Colonic mucosa (tissue), 4 donors: ENCODE measurements around the gene ELOB. TPM values are rescaled to one million over a fixed set of nuclear protein-coding genes. Genes with fewer than 3 reads are reported as not detected.
"Not testable (repeated sequence)": the region's sequence is repeated elsewhere in the genome, so short reads cannot be mapped to it uniquely, and the experiment has no call there.

Experiments used
- DNase-seq: peaks from one replicate; pipeline ENCODE4 v3.0.0-alpha.2; 2020
- H3K27ac ChIP-seq: fragments of 200-600 bp; one replicate; pipeline ENCODE4 v1.8.0; 2021
- H3K27me3 ChIP-seq: fragments of 200-600 bp; one replicate; pipeline ENCODE4 v1.8.0; 2021
- H3K36me3 ChIP-seq: fragments of 200-600 bp; one replicate; pipeline ENCODE4 v1.8.0; 2021
- H3K4me1 ChIP-seq: fragments of 200-600 bp; one replicate; pipeline ENCODE4 v1.8.0; 2021; ENCODE audit warnings: mild to moderate bottlenecking
- H3K4me3 ChIP-seq: fragments of 200-600 bp; one replicate; pipeline ENCODE4 v1.8.0; 2021
- H3K9ac ChIP-seq, 2 donors: one replicate each; pipeline ENCODE4 v1.7.0; 2013; ENCODE audit warnings: control low read depth in 2 of 2, low read depth in 2 of 2, low read length in 2 of 2
- H3K9me3 ChIP-seq: fragments of 200-600 bp; one replicate; pipeline ENCODE4 v1.8.0; 2021
- CTCF ChIP-seq: fragments of 200-600 bp; IDR thresholded peaks from one replicate; pipeline ENCODE4 v1.8.0; 2022; ENCODE audit warnings: antibody characterized with exemption, mild to moderate bottlenecking
- intact Hi-C: fragments of 100-400 bp; cut with DNase I; formaldehyde crosslinking; loops from one replicate; pipeline ENCODE4 v1.14.1; 2022
- total RNA-seq, 2 donors: library from RNA; stranded (reverse); fragmentation: NEBNext Ultra II Directional in 1 of 2; extraction: Animal tissue kit (Norgen Biotek cat#: 25700) in 1 of 2; gene quantifications; one replicate each; pipeline ENCODE4 v1.2.1, GENCODE V29; 2021
- donor health status: healthy.
- donor health status: DM: no; HTN: no; CAD: no.
- donor health status: DM: no; HTN: no; CAD: no.

ELOB gene
- total RNA-seq, 2 donors from 2014 or later: 230 to 333 TPM

GRCh38 chr16:2734844-2735515, 42.1 kb downstream of the ELOB start:
- TF ChIP-seq CTCF: no peak

GRCh38 chr16:2728034-2728433, 49.0 kb downstream of the ELOB start:
- no peak overlapping the region for H3K27ac ChIP-seq
- no peaks in the 10 kb centered on the region for H3K36me3 ChIP-seq
- no peaks in the 10 kb centered on the region for H3K9me3 ChIP-seq
- H3K9ac ChIP-seq: no peak overlapping the region
- no peak overlapping the region for H3K4me3 ChIP-seq
- no peaks in the 10 kb centered on the region for H3K4me1 ChIP-seq
- H3K27me3 ChIP-seq: no peaks in the 10 kb centered on the region
- intact Hi-C loops: no loop called here
- TF ChIP-seq CTCF: no peak
- no peak for DNase-seq

More at GRCh38 chr16:2734844-2735515, 42.1 kb downstream of the ELOB start:
- no peak for DNase-seq
- intact Hi-C loops: no loop called here
- Histone ChIP-seq H3K36me3 (no peaks in the 10 kb centered on the region), H3K4me1 (no peaks in the 10 kb centered on the region), H3K9ac (no peak overlapping the region), H3K9me3 (no peaks in the 10 kb centered on the region), H3K4me3 (no peak overlapping the region), H3K27ac (no peak overlapping the region), H3K27me3 (no peaks in the 10 kb centered on the region)

GRCh38 chr16:2726923-2727322, 50.2 kb downstream of the ELOB start:
- intact Hi-C loops: no loop called here

GRCh38 chr16:2724816-2725348, 52.2 kb downstream of the ELOB start:
- intact Hi-C loops: no loop called here
- no peaks in the 10 kb centered on the region for H3K36me3 ChIP-seq
- no peak for DNase-seq
- H3K27ac ChIP-seq: no peak overlapping the region
- peaks cover 2% of the 10 kb centered on the region for H3K4me1 ChIP-seq
- TF ChIP-seq CTCF: no peak
- H3K4me3 ChIP-seq: no peak overlapping the region
- H3K9ac ChIP-seq: no peak overlapping the region
- H3K9me3 ChIP-seq: no peaks in the 10 kb centered on the region
- no peaks in the 10 kb centered on the region for H3K27me3 ChIP-seq

More at GRCh38 chr16:2726923-2727322, 50.2 kb downstream of the ELOB start:
- Histone ChIP-seq H3K27ac (no peak overlapping the region), H3K4me3 (no peak overlapping the region), H3K9ac (no peak overlapping the region), H3K27me3 (no peaks in the 10 kb centered on the region), H3K9me3 (no peaks in the 10 kb centered on the region), H3K4me1 (no peaks in the 10 kb centered on the region), H3K36me3 (no peaks in the 10 kb centered on the region)
- DNase-seq: no peak
- TF ChIP-seq CTCF: no peak

- no peak overlapping the region for H3K9ac ChIP-seq
- no peaks in the 10 kb centered on the region for H3K27me3 ChIP-seq
- no peak overlapping the region for H3K4me3 ChIP-seq
- H3K36me3 ChIP-seq: no peaks in the 10 kb centered on the region
- no peak for TF ChIP-seq CTCF
- H3K27ac ChIP-seq: no peak overlapping the region
- DNase-seq: no peak
- peaks cover 5% of the 10 kb centered on the region for H3K4me1 ChIP-seq
- no peaks in the 10 kb centered on the region for H3K9me3 ChIP-seq
- intact Hi-C loops: no loop called here
Measured at GRCh38 chr16:2724088-2724676, 52.9 kb downstream of the ELOB start.

- H3K9me3 ChIP-seq, H3K4me1 ChIP-seq, intact Hi-C loops, H3K36me3 ChIP-seq, DNase-seq, H3K9ac ChIP-seq, H3K27me3 ChIP-seq: not testable (repeated sequence)
- H3K27ac ChIP-seq: peak overlapping the region; percentile 87
- H3K4me3 ChIP-seq: peak overlapping the region; percentile 61
Measured at GRCh38 chr16:2721634-2722173, 55.4 kb downstream of the ELOB start.
